Measurements from ENCODE around the gene COL1A1.

Gene COL1A1

GRCh38 chr17:50238601-50239280 lies 37.3 kb upstream of the COL1A1 start:
- no peak overlapping the region for H3K4me3 ChIP-seq (replicated peaks; ENCODE audit: low read depth, low read length)
- no peak for DNase-seq (ENCODE audit: extremely low read depth, low read depth)
- TF ChIP-seq CTCF (IDR thresholded peaks at IDR 0.05; ENCODE audit: low read depth, low read length, missing control alignments) = no peak

GRCh38 chr17:50237901-50238300 lies 36.5 kb upstream of the COL1A1 start:
- no peak overlapping the region for H3K4me3 ChIP-seq (replicated peaks; ENCODE audit: low read depth, low read length)
- TF ChIP-seq CTCF (IDR thresholded peaks at IDR 0.05; ENCODE audit: low read depth, low read length, missing control alignments) = no peak
- no peak for DNase-seq (ENCODE audit: extremely low read depth, low read depth)

- no peak for TF ChIP-seq CTCF (IDR thresholded peaks at IDR 0.05; ENCODE audit: low read depth, low read length, missing control alignments)
- H3K4me3 ChIP-seq (replicated peaks; ENCODE audit: low read depth, low read length) = no peak overlapping the region
- no peak for DNase-seq (ENCODE audit: extremely low read depth, low read depth)
These were observed 33.1 kb upstream of the COL1A1 start for GRCh38 chr17:50234581-50234980.

GRCh38 chr17:50225701-50226240 lies 24.3 kb upstream of the COL1A1 start:
- DNase-seq (ENCODE audit: extremely low read depth, low read depth) = no peak
- H3K4me3 ChIP-seq (replicated peaks; ENCODE audit: low read depth, low read length) = no peak overlapping the region
- TF ChIP-seq CTCF (IDR thresholded peaks at IDR 0.05; ENCODE audit: low read depth, low read length, missing control alignments) = no peak

- H3K4me3 ChIP-seq (replicated peaks; ENCODE audit: low read depth, low read length) = no peak overlapping the region
- TF ChIP-seq CTCF (IDR thresholded peaks at IDR 0.05; ENCODE audit: low read depth, low read length, missing control alignments) = no peak
- no peak for DNase-seq (ENCODE audit: extremely low read depth, low read depth)
These were observed 21.5 kb upstream of the COL1A1 start for GRCh38 chr17:50222922-50223321.

- no peak for TF ChIP-seq CTCF (IDR thresholded peaks at IDR 0.05; ENCODE audit: low read depth, low read length, missing control alignments)
- no peak overlapping the region for H3K4me3 ChIP-seq (replicated peaks; ENCODE audit: low read depth, low read length)
- no peak for DNase-seq (ENCODE audit: extremely low read depth, low read depth)
These were observed 20.6 kb upstream of the COL1A1 start for GRCh38 chr17:50221864-50222545.
